HepG2 (cell line): ENCODE measurements around the gene RANBP3. TPM values are rescaled to one million over a fixed set of nuclear protein-coding genes. Genes with fewer than 3 reads are reported as not detected.

Experiments used
- ATAC-seq: fragments of 200-7000 bp; cut with Tn5 transposase; 3 replicates; pipeline ENCODE4 v1.9.1; 2020; ENCODE audit warnings: mild to moderate bottlenecking, moderate library complexity
- BruUV-seq: library from RNA; stranded (reverse); fragments of 400-500 nt; replicated peaks from 2 replicates; lab custom pipeline; 2021; lab: Mats Ljungman, UMichigan
- CTCF ChIA-PET: fragments of 300-600 bp; formaldehyde crosslinking; extraction: SDS; loops from one replicate; lab custom pipeline; 2021; ENCODE audit warnings: low total read pairs, inconsistent platforms, low intra/inter-chr PET ratio; lab: Yijun Ruan, JAX
- POLR2A ChIA-PET: fragments of 350-600 bp; sonication (Branson Sonifier 250); formaldehyde crosslinking; loops from one replicate; lab custom pipeline; 2020; ENCODE audit warnings: antibody characterized with exemption, inconsistent platforms; lab: Yijun Ruan, JAX
- DNase-seq: peaks from one replicate; pipeline ENCODE4 v3.0.0-alpha.2; 2015; ENCODE audit warnings: low spot score
- FAIRE-seq: peaks from 3 replicates; lab custom pipeline; 2011; peaks lifted over from hg19 to GRCh38; lab: Jason Lieb, UNC
- H2AFZ ChIP-seq: one replicate; pipeline ENCODE4 v1.6.1; 2011; ENCODE audit warnings: low read length, inconsistent platforms
- H3K27ac ChIP-seq: fragments of 300-600 bp; 3 replicates; pipeline ENCODE4 v1.8.0; 2011; ENCODE audit warnings: mixed run types, mild to moderate bottlenecking, mixed read lengths, low read length, inconsistent platforms; ENCODE audit not compliant: insufficient read depth; ENCODE audit errors: extremely low read length
- H3K27me3 ChIP-seq, 2 experiments: fragments of 200-600 bp in 1 of 2; 2 replicates in 1 of 2; 3 replicates in 1 of 2; pipeline versions ENCODE4 v1.6.0 to v1.8.0; 2011; ENCODE audit warnings: low read length in 2 of 2, mild to moderate bottlenecking in 2 of 2, moderate library complexity in 2 of 2, inconsistent platforms in 1 of 2; ENCODE audit not compliant: insufficient read depth in 2 of 2, control insufficient read depth in 1 of 2
- H3K36me3 ChIP-seq, 2 experiments: fragments of 200-600 bp in 1 of 2; replicated peaks in 1 of 2; 2 replicates in 1 of 2; 3 replicates in 1 of 2; pipeline versions ENCODE4 v1.5.1 to v1.8.0; 2011; ENCODE audit warnings: low read length in 2 of 2, inconsistent platforms in 1 of 2; ENCODE audit not compliant: insufficient read depth in 2 of 2, control insufficient read depth in 1 of 2
- H3K4me1 ChIP-seq: 2 replicates; pipeline ENCODE4 v1.5.1; 2012; ENCODE audit warnings: low read length, inconsistent platforms; ENCODE audit not compliant: insufficient read depth
- H3K4me2 ChIP-seq: 2 replicates; pipeline ENCODE4 v1.6.0; 2011; ENCODE audit warnings: low read depth, low read length, inconsistent platforms
- H3K4me3 ChIP-seq, 3 experiments: fragments of 200-600 bp in 1 of 3; sonication (generic), shearing (Covaris generic) in 1 of 3; replicated peaks in 1 of 3; 2 replicates each; pipeline ENCODE4 v1.5.1; 2011 to 2016; ENCODE audit warnings: low read length in 3 of 3, inconsistent platforms in 2 of 3, low read depth in 2 of 3, mild to moderate bottlenecking in 2 of 3, control low read depth in 1 of 3, mixed read lengths in 1 of 3; ENCODE audit not compliant: insufficient read depth in 1 of 3
- H3K79me2 ChIP-seq: one replicate; pipeline ENCODE4 v1.6.1; 2011; ENCODE audit warnings: low read length, inconsistent platforms; ENCODE audit not compliant: insufficient read depth
- H3K9ac ChIP-seq: 2 replicates; pipeline ENCODE4 v1.6.0; 2011; ENCODE audit warnings: mild to moderate bottlenecking, low read depth, low read length, inconsistent platforms; ENCODE audit not compliant: insufficient read depth
- H3K9me3 ChIP-seq: 2 replicates; pipeline ENCODE4 v1.5.1; 2012; ENCODE audit warnings: mild to moderate bottlenecking, low read length
- H4K20me1 ChIP-seq: 2 replicates; pipeline ENCODE4 v1.6.0; 2011; ENCODE audit warnings: inconsistent platforms, mild to moderate bottlenecking, low read length, moderate library complexity; ENCODE audit not compliant: insufficient read depth
- FOXK1 ChIP-seq: sonication (generic); formaldehyde crosslinking; IDR thresholded peaks from 2 replicates; pipeline ENCODE4 v1.4.0; 2020; ENCODE audit warnings: low read depth, missing genetic modification reagents, borderline replicate concordance
- MEIS2 ChIP-seq: sonication (generic); formaldehyde crosslinking; IDR thresholded peaks from 2 replicates; pipeline ENCODE4 v1.9.0; 2021; ENCODE audit warnings: mild to moderate bottlenecking, missing genetic modification reagents
- MXD4 ChIP-seq: IDR thresholded peaks from 2 replicates; pipeline ENCODE4 v1.6.1; 2016; ENCODE audit warnings: mild to moderate bottlenecking, missing biosample characterization, missing genetic modification reagents
- MXI1 ChIP-seq: IDR thresholded peaks from 3 replicates; pipeline ENCODE4 v1.6.1; 2012; ENCODE audit warnings: low read depth, low read length, inconsistent platforms, borderline replicate concordance
- NR1H2 ChIP-seq: sonication (generic); formaldehyde crosslinking; IDR thresholded peaks from 2 replicates; pipeline ENCODE4 v1.8.1; 2022; ENCODE audit warnings: low read depth, missing genetic modification reagents, borderline replicate concordance
- TAF15 ChIP-seq: fragments of 200-400 bp; formaldehyde crosslinking; IDR thresholded peaks from one replicate; pipeline ENCODE4 v1.6.1; 2018; ENCODE audit warnings: mild to moderate bottlenecking, low read depth, low read length; ENCODE audit not compliant: poor library complexity, severe bottlenecking
- ZNF615 ChIP-seq: sonication (generic); formaldehyde crosslinking; IDR thresholded peaks from 2 replicates; pipeline ENCODE4 v1.5.0; 2020; ENCODE audit warnings: mild to moderate bottlenecking, missing genetic modification reagents, borderline replicate concordance
- WGBS: methylation state at CpG from one replicate; pipeline ENCODE4 v1.1.6; 2017; ENCODE audit warnings: low lambda C conversion rate; 5-methylcytosine and 5-hydroxymethylcytosine counted together
- in situ Hi-C: cut with HindIII; loops from 2 replicates; pipeline ENCODE4 v1.10.0; 2017; ENCODE audit warnings: low pct_unique_long_range_greater_than_20kb; ENCODE audit not compliant: extremely low pct_ligation_motif_present
- intact Hi-C: fragments of 100-400 bp; cut with micrococcal nuclease; formaldehyde crosslinking; loops from one replicate; pipeline ENCODE4 v1.10.0; 2022; ENCODE audit not compliant: unreplicated experiment
- polyA plus RNA-seq, 8 experiments: library from polyadenylated mRNA; depleted of rRNA in 3 of 8; stranded (reverse) in 7 of 8; unstranded in 1 of 8; fragments of >200 nt; fragmentation: Illumina TruSeq in 4 of 8; extraction: Trizol in 4 of 8; gene quantifications; 2 replicates each; pipeline versions ENCODE4 v1.2.1 to v1.2.3, GENCODE V29; 2011 to 2016; ENCODE audit warnings: low read depth in 4 of 8, missing spikeins in 1 of 8, mixed read lengths in 1 of 8; ENCODE audit not compliant: insufficient read depth in 1 of 8
- total RNA-seq, 5 experiments: library from RNA; depleted of rRNA; stranded (reverse); fragments of >200 nt; fragmentation: Illumina TruSeq; extraction: Trizol; gene quantifications; 2 replicates each; pipeline ENCODE4 v1.2.3, GENCODE V29; 2016; ENCODE audit warnings: low read depth in 1 of 5
- TF ChIP-seq, protein P1 (sequence below): IDR thresholded peaks from 2 replicates; pipeline ENCODE4 v1.6.1; 2016
- TF ChIP-seq, protein P2 (sequence below): sonication (generic); formaldehyde crosslinking; IDR thresholded peaks from 2 replicates; pipeline ENCODE4 v1.4.0; 2020; ENCODE audit warnings: missing genetic modification reagents
- TF ChIP-seq, protein P3 (sequence below), 2 experiments: IDR thresholded peaks; 2 replicates each; pipeline ENCODE4 v1.6.1; 2011 to 2012; ENCODE audit warnings: low read length in 2 of 2, borderline replicate concordance in 1 of 2, low read depth in 1 of 2, mild to moderate bottlenecking in 1 of 2, moderate library complexity in 1 of 2
- TF ChIP-seq, protein P4 (sequence below): sonication (generic); formaldehyde crosslinking; IDR thresholded peaks from 2 replicates; pipeline ENCODE4 v1.4.0; 2020; ENCODE audit warnings: missing genetic modification reagents, mild to moderate bottlenecking, borderline replicate concordance
- TF ChIP-seq, protein P5 (sequence below), 2 experiments: sonication (generic) in 1 of 2; formaldehyde crosslinking in 1 of 2; IDR thresholded peaks; 2 replicates each; pipeline versions ENCODE4 v1.5.1 to v1.6.1; 2011 to 2020; ENCODE audit warnings: borderline replicate concordance in 1 of 2, low read depth in 1 of 2, low read length in 1 of 2, mild to moderate bottlenecking in 1 of 2, missing genetic modification reagents in 1 of 2, moderate library complexity in 1 of 2

Gene RANBP3
- total and polyA plus RNA-seq, 2 of the 13 experiments (the other 11 are each of a cell fraction or from before 2014, with no cell fraction given), result 39.5 to 149 TPM

DNA sequence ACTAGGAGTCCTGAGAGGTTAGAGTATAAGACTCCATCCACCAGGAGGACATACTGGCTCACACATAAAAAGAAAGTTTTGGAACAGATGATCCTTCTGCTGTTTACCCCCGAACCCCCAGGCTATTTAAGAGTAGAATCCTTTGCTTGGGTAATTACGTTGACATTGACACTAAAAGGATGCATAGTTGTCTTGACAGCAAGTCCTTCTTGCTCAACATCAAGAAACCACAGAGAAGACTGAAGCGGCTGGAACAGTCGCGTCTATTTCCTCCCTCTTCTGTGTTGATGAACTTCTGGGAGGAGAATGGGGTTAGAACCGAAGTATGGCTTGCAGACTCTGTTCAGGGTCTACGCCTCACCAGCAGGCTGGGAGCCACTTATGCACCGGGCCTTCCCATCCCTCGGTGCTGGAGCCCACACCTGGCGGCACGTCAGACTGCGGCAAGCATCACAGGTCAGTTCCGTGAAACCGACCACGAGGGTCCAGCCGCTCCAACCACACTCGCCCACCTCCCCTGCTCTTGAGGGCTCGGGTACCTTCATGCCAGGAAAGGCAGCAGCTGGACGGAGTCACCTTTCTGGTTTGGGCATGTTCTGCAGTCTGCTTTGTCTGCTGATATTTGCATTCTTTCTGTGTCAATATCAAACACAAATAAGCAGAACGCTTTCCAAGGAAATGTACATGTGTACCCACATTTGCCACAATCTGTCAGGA is 42.4 kb upstream of the RANBP3 start:
- no peak for ATAC-seq
- WGBS, result 43% methylated on average over 14 of the region's 20 CpGs
- no TSS peak for BruUV-seq
- no peak for TF ChIP-seq NR1H2 (CRISPR knock-in tag)
- TF ChIP-seq, protein P1, sequence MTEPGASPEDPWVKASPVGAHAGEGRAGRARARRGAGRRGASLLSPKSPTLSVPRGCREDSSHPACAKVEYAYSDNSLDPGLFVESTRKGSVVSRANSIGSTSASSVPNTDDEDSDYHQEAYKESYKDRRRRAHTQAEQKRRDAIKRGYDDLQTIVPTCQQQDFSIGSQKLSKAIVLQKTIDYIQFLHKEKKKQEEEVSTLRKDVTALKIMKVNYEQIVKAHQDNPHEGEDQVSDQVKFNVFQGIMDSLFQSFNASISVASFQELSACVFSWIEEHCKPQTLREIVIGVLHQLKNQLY, result no peak
- TF ChIP-seq, protein P2, sequence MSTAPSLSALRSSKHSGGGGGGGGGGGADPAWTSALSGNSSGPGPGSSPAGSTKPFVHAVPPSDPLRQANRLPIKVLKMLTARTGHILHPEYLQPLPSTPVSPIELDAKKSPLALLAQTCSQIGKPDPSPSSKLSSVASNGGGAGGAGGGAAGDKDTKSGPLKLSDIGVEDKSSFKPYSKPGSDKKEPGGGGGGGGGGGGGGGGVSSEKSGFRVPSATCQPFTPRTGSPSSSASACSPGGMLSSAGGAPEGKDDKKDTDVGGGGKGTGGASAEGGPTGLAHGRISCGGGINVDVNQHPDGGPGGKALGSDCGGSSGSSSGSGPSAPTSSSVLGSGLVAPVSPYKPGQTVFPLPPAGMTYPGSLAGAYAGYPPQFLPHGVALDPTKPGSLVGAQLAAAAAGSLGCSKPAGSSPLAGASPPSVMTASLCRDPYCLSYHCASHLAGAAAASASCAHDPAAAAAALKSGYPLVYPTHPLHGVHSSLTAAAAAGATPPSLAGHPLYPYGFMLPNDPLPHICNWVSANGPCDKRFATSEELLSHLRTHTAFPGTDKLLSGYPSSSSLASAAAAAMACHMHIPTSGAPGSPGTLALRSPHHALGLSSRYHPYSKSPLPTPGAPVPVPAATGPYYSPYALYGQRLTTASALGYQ (CRISPR knock-in tag), result no peak
- no peak for TF ChIP-seq FOXK1 (CRISPR knock-in tag)
- TF ChIP-seq ZNF615, result no peak
- no peak for TF ChIP-seq MXD4 (CRISPR knock-in tag)
- TF ChIP-seq, protein P3, sequence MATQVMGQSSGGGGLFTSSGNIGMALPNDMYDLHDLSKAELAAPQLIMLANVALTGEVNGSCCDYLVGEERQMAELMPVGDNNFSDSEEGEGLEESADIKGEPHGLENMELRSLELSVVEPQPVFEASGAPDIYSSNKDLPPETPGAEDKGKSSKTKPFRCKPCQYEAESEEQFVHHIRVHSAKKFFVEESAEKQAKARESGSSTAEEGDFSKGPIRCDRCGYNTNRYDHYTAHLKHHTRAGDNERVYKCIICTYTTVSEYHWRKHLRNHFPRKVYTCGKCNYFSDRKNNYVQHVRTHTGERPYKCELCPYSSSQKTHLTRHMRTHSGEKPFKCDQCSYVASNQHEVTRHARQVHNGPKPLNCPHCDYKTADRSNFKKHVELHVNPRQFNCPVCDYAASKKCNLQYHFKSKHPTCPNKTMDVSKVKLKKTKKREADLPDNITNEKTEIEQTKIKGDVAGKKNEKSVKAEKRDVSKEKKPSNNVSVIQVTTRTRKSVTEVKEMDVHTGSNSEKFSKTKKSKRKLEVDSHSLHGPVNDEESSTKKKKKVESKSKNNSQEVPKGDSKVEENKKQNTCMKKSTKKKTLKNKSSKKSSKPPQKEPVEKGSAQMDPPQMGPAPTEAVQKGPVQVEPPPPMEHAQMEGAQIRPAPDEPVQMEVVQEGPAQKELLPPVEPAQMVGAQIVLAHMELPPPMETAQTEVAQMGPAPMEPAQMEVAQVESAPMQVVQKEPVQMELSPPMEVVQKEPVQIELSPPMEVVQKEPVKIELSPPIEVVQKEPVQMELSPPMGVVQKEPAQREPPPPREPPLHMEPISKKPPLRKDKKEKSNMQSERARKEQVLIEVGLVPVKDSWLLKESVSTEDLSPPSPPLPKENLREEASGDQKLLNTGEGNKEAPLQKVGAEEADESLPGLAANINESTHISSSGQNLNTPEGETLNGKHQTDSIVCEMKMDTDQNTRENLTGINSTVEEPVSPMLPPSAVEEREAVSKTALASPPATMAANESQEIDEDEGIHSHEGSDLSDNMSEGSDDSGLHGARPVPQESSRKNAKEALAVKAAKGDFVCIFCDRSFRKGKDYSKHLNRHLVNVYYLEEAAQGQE (IDR thresholded peaks at IDR 0.05; ENCODE audit: borderline replicate concordance in 1 of 2, low read depth in 1 of 2, low read length in 2 of 2), result no peak
- no peak for TF ChIP-seq TAF15
- TF ChIP-seq, protein P4, sequence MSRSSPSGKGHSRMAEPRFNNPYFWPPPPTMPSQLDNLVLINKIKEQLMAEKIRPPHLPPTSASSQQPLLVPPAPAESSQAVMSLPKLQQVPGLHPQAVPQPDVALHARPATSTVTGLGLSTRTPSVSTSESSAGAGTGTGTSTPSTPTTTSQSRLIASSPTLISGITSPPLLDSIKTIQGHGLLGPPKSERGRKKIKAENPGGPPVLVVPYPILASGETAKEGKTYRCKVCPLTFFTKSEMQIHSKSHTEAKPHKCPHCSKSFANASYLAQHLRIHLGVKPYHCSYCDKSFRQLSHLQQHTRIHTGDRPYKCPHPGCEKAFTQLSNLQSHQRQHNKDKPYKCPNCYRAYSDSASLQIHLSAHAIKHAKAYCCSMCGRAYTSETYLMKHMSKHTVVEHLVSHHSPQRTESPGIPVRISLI (CRISPR knock-in tag), result no peak
- TF ChIP-seq, protein P5, sequence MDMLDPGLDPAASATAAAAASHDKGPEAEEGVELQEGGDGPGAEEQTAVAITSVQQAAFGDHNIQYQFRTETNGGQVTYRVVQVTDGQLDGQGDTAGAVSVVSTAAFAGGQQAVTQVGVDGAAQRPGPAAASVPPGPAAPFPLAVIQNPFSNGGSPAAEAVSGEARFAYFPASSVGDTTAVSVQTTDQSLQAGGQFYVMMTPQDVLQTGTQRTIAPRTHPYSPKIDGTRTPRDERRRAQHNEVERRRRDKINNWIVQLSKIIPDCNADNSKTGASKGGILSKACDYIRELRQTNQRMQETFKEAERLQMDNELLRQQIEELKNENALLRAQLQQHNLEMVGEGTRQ (IDR thresholded peaks at IDR 0.05; ENCODE audit: low read depth, low read length), result no peak
- TF ChIP-seq, protein P5 (CRISPR knock-in tag; IDR thresholded peaks at IDR 0.05; ENCODE audit: borderline replicate concordance), result no peak
- TF ChIP-seq MEIS2, result no peak
- TF ChIP-seq MXI1, result no peak

More for the DNA sequence above, 42.4 kb upstream of the RANBP3 start:
- Histone ChIP-seq H3K79me2 (no peaks in the 10 kb centered on the region), H3K27me3 (peaks cover 5 to 49% of the 10 kb centered on the region in 2 experiments), H3K9me3 (no peaks in the 10 kb centered on the region), H3K4me1 (peaks cover 52% of the 10 kb centered on the region), H3K9ac (no peak overlapping the region), H2AFZ (no peak overlapping the region), H3K4me2 (peak overlapping the region; percentile 44; the same call in 1 of the 2 replicates), H4K20me1 (no peaks in the 10 kb centered on the region), H3K36me3 (no peaks in the 10 kb centered on the region), H3K27ac (no peak overlapping the region), H3K4me3 (no peak overlapping the region)
- in situ Hi-C loops, result loop anchor here (5.0 kb wide), 2 partner anchors 33 to 218 kb away; no protein-coding TSS in a partner anchor
- ChIA-PET POLR2A (no interaction called here), CTCF (interaction anchor here (3.8 kb wide), 1 partner anchor 33 kb away, joined by 49 read pairs; no protein-coding TSS in a partner anchor)
- DNase-seq (peak; percentile 30), FAIRE-seq (no peak)
- intact Hi-C loops, result loop anchor here (10.0 kb wide), 1 partner anchor 216 kb away; the partner anchor contains the start of gene NRTN
